Measurements from ENCODE around the gene RNF111. TPM values are rescaled to one million over a fixed set of nuclear protein-coding genes. Genes with fewer than 3 reads are reported as not detected.

The RNF111 gene
- total and polyA plus RNA-seq, 10 of the 15 experiments (the other 5 are each of a cell fraction or from before 2014, with no cell fraction given), result 8.6 to 34.7 (median 15.7) TPM

DNA sequence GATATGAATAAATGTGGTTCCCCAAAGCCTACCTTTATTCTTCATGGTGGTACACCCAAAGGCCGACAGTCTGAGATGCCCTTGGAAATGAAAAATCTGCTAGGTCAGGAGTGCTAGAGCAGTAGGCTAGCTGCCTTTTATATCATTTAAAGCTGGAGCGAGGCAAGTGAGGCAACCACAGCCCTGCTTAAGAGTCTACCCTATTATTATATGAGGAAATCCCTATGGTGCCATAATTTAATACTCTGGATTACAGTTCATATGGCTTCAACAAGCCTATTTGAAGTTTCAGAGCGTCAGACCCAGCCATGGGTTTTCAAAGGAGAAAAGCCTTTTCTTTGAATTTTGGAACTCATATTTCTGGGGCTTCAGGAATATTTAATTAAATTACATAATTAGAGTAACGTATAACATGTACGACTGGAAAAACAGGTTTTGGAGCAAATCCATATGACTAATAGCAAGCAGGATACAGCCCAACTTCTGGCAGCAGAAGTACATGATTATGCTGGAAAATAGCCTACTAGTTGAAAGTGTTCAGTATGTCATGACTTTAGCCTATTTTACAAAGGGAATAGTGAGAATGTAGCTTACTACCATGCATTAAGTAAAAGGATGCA lies 36.0 kb upstream of the RNF111 start (continued):
- TF ChIP-seq BHLHE40 (IDR thresholded peaks at IDR 0.05; ENCODE audit: borderline replicate concordance in 1 of 2, low read depth in 2 of 2, low read length in 1 of 2) (no peak), MTA2 (IDR thresholded peaks at IDR 0.05; ENCODE audit: low read depth) (no peak), FOS (IDR thresholded peaks at IDR 0.05; ENCODE audit: borderline replicate concordance, extremely low read depth, insufficient read length) (no peak), ZSCAN29 (IDR thresholded peaks at IDR 0.05) (no peak), RELB (IDR thresholded peaks at IDR 0.05; ENCODE audit: low read depth) (no peak), NFIC (IDR thresholded peaks at IDR 0.05; ENCODE audit: low read depth, low read length) (no peak)

GRCh38 chr15:58952751-58953150 lies 34.7 kb upstream of the RNF111 start:
- intact Hi-C loops (cut with micrococcal nuclease; ENCODE audit: unreplicated experiment), result loop anchor here (10.0 kb wide), 1 partner anchor 728 kb away; no protein-coding TSS in a partner anchor
- ChIA-PET POLR2A (no interaction called here), SMC1A (ENCODE audit: uncharacterized antibody, unreplicated experiment) (interaction anchor here (0.6 to 1.6 kb wide), 6 partner anchors 9 to 580 kb away, joined by 3 to 4 read pairs (median 3); no protein-coding TSS in a partner anchor), RAD21 (ENCODE audit: unreplicated experiment) (interaction anchor here (1.2 kb wide), 1 partner anchor 275 kb away, joined by 3 read pairs; no protein-coding TSS in a partner anchor), CTCF (interaction anchor here (0.9 to 7.7 kb wide), 5 partner anchors 16 to 581 kb away, joined by 3 to 51 read pairs (median 6); no protein-coding TSS in a partner anchor)
- Histone ChIP-seq H3K36me3 (ENCODE audit: control insufficient read depth in 2 of 2, insufficient read depth in 2 of 2, low read length in 1 of 2) (no peaks in the 10 kb centered on the region), H3K9ac (ENCODE audit: control insufficient read depth, insufficient read depth, low read length) (no peak overlapping the region), H3K9me3 (replicated peaks; ENCODE audit: control insufficient read depth, insufficient read depth, low read length) (no peaks in the 10 kb centered on the region), H3K27me3 (replicated peaks in 1 of 2; ENCODE audit: control insufficient read depth in 2 of 2, insufficient read depth in 2 of 2, low read length in 1 of 2) (no peaks in the 10 kb centered on the region), H3K4me1 (ENCODE audit: control insufficient read depth, insufficient read depth, low read length) (peaks cover 10% of the 10 kb centered on the region), H3K4me2 (ENCODE audit: control insufficient read depth, insufficient read depth) (0 out of 2 replicates have a peak overlapping the region, but pooled peaks have one; percentile 2), H3K79me2 (ENCODE audit: control insufficient read depth, insufficient read depth, low read length) (no peaks in the 10 kb centered on the region), H3K27ac (ENCODE audit: control insufficient read depth, insufficient read depth) (no peak overlapping the region), H4K20me1 (ENCODE audit: control insufficient read depth, insufficient read depth) (no peaks in the 10 kb centered on the region), H3K4me3 (no peak overlapping the region), H2AFZ (ENCODE audit: control insufficient read depth, low read depth, low read length) (peak overlapping the region; percentile 67)
- TF ChIP-seq MTA2 (IDR thresholded peaks at IDR 0.05; ENCODE audit: low read depth) (no peak), TCF12 (IDR thresholded peaks at IDR 0.05; ENCODE audit: low read depth, low read length) (no peak), RAD21 (IDR thresholded peaks at IDR 0.05; ENCODE audit: insufficient read depth, low read depth, low read length) (no peak), ZSCAN29 (IDR thresholded peaks at IDR 0.05) (no peak), KAT2A (conservative IDR thresholded peaks at IDR 0.05; ENCODE audit: control insufficient read depth, low read depth, low read length) (no peak), POLR2AphosphoS2 (IDR thresholded peaks at IDR 0.05; ENCODE audit: low read depth, low read length) (no peak), HDAC2 (IDR thresholded peaks at IDR 0.05) (no peak), ZNF274 (IDR thresholded peaks at IDR 0.05; ENCODE audit: insufficient read depth, insufficient read length) (no peak), PAX8 (IDR thresholded peaks at IDR 0.05) (no peak), CREB1 (IDR thresholded peaks at IDR 0.05; ENCODE audit: low read depth) (no peak), RELA (IDR thresholded peaks at IDR 0.05; ENCODE audit: borderline replicate concordance, partially characterized antibody) (no peak), SREBF1 (IDR thresholded peaks at IDR 0.05; ENCODE audit: low read length) (no peak), E2F8 (IDR thresholded peaks at IDR 0.05; ENCODE audit: low read depth, partially characterized antibody) (no peak), CBX5 (IDR thresholded peaks at IDR 0.05; ENCODE audit: low read depth) (no peak), SP1 (IDR thresholded peaks at IDR 0.05; ENCODE audit: low read depth, low read length) (no peak), CBX3 (IDR thresholded peaks at IDR 0.05; ENCODE audit: borderline replicate concordance, low read depth) (no peak)
- FAIRE-seq (no peak), DNase-seq (ENCODE audit: low read depth, low spot score) (no peak), ATAC-seq (no peak)
- in situ Hi-C loops (cut with MboI), result no loop called here
- BruUV-seq (replicated peaks), result no TSS peak

All from GM12878 (cell line).